ENCODE measurements around the gene MYO1A. TPM values are rescaled to one million over a fixed set of nuclear protein-coding genes. Genes with fewer than 3 reads are reported as not detected.

The MYO1A gene
- polyA plus RNA-seq, 1 donor from 2014 or later: not detected

- no peak overlapping the region for H3K9ac ChIP-seq (ENCODE audit: low read length)
- H4K20me1 ChIP-seq (ENCODE audit: insufficient read depth): no peaks in the 10 kb centered on the region
- no peaks in the 10 kb centered on the region for H3K9me3 ChIP-seq (ENCODE audit: low read length)
- H3K9me2 ChIP-seq (ENCODE audit: insufficient read depth, low read length): no peaks in the 10 kb centered on the region
- H3K79me2 ChIP-seq (replicated peaks; ENCODE audit: insufficient read depth, low read length): peaks cover 10% of the 10 kb centered on the region
- no peak overlapping the region for H2AFZ ChIP-seq (ENCODE audit: low read depth, low read length)
- H3K4me3 ChIP-seq (ENCODE audit: low read length): no peak overlapping the region
- no peak overlapping the region for H3K27ac ChIP-seq (ENCODE audit: low read length)
- no peaks in the 10 kb centered on the region for H3K36me3 ChIP-seq (ENCODE audit: insufficient read depth, low read length)
- TF ChIP-seq REST (IDR thresholded peaks at IDR 0.05; ENCODE audit: borderline replicate concordance): no peak
- no peak for TF ChIP-seq POLR2AphosphoS5 (IDR thresholded peaks at IDR 0.05)
- TF ChIP-seq EZH2 (IDR thresholded peaks at IDR 0.05; ENCODE audit: borderline replicate concordance, insufficient read depth, low read length, poor library complexity, severe bottlenecking): no peak
- TF ChIP-seq SMC3 (conservative IDR thresholded peaks at IDR 0.05; ENCODE audit: poor library complexity): no peak
- TF ChIP-seq TAF1 (IDR thresholded peaks at IDR 0.05; ENCODE audit: low read depth): no peak
- no peak for TF ChIP-seq MXI1 (conservative IDR thresholded peaks at IDR 0.05; ENCODE audit: poor library complexity, severe bottlenecking)
- no peak for TF ChIP-seq CTCF (IDR thresholded peaks at IDR 0.05; ENCODE audit: poor library complexity, severe bottlenecking)
- no peak for TF ChIP-seq EP300 (conservative IDR thresholded peaks at IDR 0.05; ENCODE audit: poor library complexity, severe bottlenecking)
- TF ChIP-seq RAD21 (conservative IDR thresholded peaks at IDR 0.05): no peak
- H3K4me2 ChIP-seq (ENCODE audit: low read length): no peak overlapping the region
- H3K27me3 ChIP-seq (ENCODE audit: insufficient read depth, low read depth, low read length): no peaks in the 10 kb centered on the region
- no peaks in the 10 kb centered on the region for H3F3A ChIP-seq (ENCODE audit: insufficient read depth, low read length, poor library complexity, severe bottlenecking)
Observed at GRCh38 chr12:57009949-57010626, 39.8 kb downstream of the MYO1A start.

- no peak overlapping the region for H3K4me2 ChIP-seq (ENCODE audit: low read length)
- TF ChIP-seq POLR2AphosphoS5 (IDR thresholded peaks at IDR 0.05) (no peak), CTCF (IDR thresholded peaks at IDR 0.05; ENCODE audit: poor library complexity, severe bottlenecking) (peak; percentile 84), REST (IDR thresholded peaks at IDR 0.05; ENCODE audit: borderline replicate concordance) (no peak), TAF1 (IDR thresholded peaks at IDR 0.05; ENCODE audit: low read depth) (no peak), SMC3 (conservative IDR thresholded peaks at IDR 0.05; ENCODE audit: poor library complexity) (peak; percentile 76), EP300 (conservative IDR thresholded peaks at IDR 0.05; ENCODE audit: poor library complexity, severe bottlenecking) (no peak), RAD21 (conservative IDR thresholded peaks at IDR 0.05) (peak; percentile 84), EZH2 (IDR thresholded peaks at IDR 0.05; ENCODE audit: borderline replicate concordance, insufficient read depth, low read length, poor library complexity, severe bottlenecking) (no peak), MXI1 (conservative IDR thresholded peaks at IDR 0.05; ENCODE audit: poor library complexity, severe bottlenecking) (no peak)
- no peaks in the 10 kb centered on the region for H3K9me3 ChIP-seq (ENCODE audit: low read length)
- no peaks in the 10 kb centered on the region for H3K36me3 ChIP-seq (ENCODE audit: insufficient read depth, low read length)
- no peak overlapping the region for H3K4me3 ChIP-seq (ENCODE audit: low read length)
- no peak overlapping the region for H3K27ac ChIP-seq (ENCODE audit: low read length)
- no peaks in the 10 kb centered on the region for H3F3A ChIP-seq (ENCODE audit: insufficient read depth, low read length, poor library complexity, severe bottlenecking)
- H3K79me2 ChIP-seq (replicated peaks; ENCODE audit: insufficient read depth, low read length): peaks cover 20% of the 10 kb centered on the region
- H3K27me3 ChIP-seq (ENCODE audit: insufficient read depth, low read depth, low read length): no peaks in the 10 kb centered on the region
- no peaks in the 10 kb centered on the region for H4K20me1 ChIP-seq (ENCODE audit: insufficient read depth)
- H3K9ac ChIP-seq (ENCODE audit: low read length): no peak overlapping the region
- H3K9me2 ChIP-seq (ENCODE audit: insufficient read depth, low read length): no peaks in the 10 kb centered on the region
- no peak overlapping the region for H2AFZ ChIP-seq (ENCODE audit: low read depth, low read length)
Observed at GRCh38 chr12:57008178-57008577, 41.8 kb downstream of the MYO1A start.
